Measurements from ENCODE around the gene PRXL2A. TPM values are rescaled to one million over a fixed set of nuclear protein-coding genes. Genes with fewer than 3 reads are reported as not detected.

The PRXL2A gene
- total and polyA plus RNA-seq, 10 of the 15 experiments (the other 5 are each of a cell fraction or from before 2014, with no cell fraction given): 2.8 to 15.6 (median 11.1) TPM

GRCh38 chr10:80414142-80414895 is 6.0 kb downstream of the PRXL2A start:
- Histone ChIP-seq H3K27me3 (replicated peaks in 1 of 2; ENCODE audit: control insufficient read depth in 2 of 2, insufficient read depth in 2 of 2, low read length in 1 of 2) (no peaks in the 10 kb centered on the region), H3K4me3 (no peak overlapping the region), H3K79me2 (ENCODE audit: control insufficient read depth, insufficient read depth, low read length) (no peaks in the 10 kb centered on the region), H3K9me3 (replicated peaks; ENCODE audit: control insufficient read depth, insufficient read depth, low read length) (no peaks in the 10 kb centered on the region), H3K36me3 (ENCODE audit: control insufficient read depth in 2 of 2, insufficient read depth in 2 of 2, low read length in 1 of 2) (no peaks in the 10 kb centered on the region), H2AFZ (ENCODE audit: control insufficient read depth, low read depth, low read length) (no peak overlapping the region), H3K4me1 (ENCODE audit: control insufficient read depth, insufficient read depth, low read length) (no peaks in the 10 kb centered on the region), H4K20me1 (ENCODE audit: control insufficient read depth, insufficient read depth) (no peaks in the 10 kb centered on the region), H3K4me2 (ENCODE audit: control insufficient read depth, insufficient read depth) (no peak overlapping the region), H3K9ac (ENCODE audit: control insufficient read depth, insufficient read depth, low read length) (no peak overlapping the region), H3K27ac (ENCODE audit: control insufficient read depth, insufficient read depth) (no peak overlapping the region)
- no peak for FAIRE-seq
- BruUV-seq (replicated peaks): no TSS peak
- ChIA-PET SMC1A (ENCODE audit: uncharacterized antibody, unreplicated experiment) (no interaction called here), POLR2A (interaction anchor here (1.1 kb wide), 1 partner anchor 24 kb away, joined by 3 read pairs; no protein-coding TSS in a partner anchor), CTCF (interaction anchor here (0.8 to 1.5 kb wide), 2 partner anchors 8 to 30 kb away, joined by 3 read pairs; no protein-coding TSS in a partner anchor), RAD21 (ENCODE audit: unreplicated experiment) (no interaction called here)
- DNase-seq (ENCODE audit: low read depth, low spot score): no peak
- WGBS (ENCODE audit: insufficient coverage, insufficient replicate concordance, low lambda C conversion rate, missing lambda C conversion rate): 71% methylated on average over 7 of the region's 7 CpGs
- no peak for TF ChIP-seq ASH2L (IDR thresholded peaks at IDR 0.05; ENCODE audit: borderline replicate concordance, low read depth)
- intact Hi-C loops (cut with micrococcal nuclease; ENCODE audit: unreplicated experiment) (no loop called here), in situ Hi-C loops (cut with MboI) (no loop called here)
- no peak for ATAC-seq

GRCh38 chr10:80415734-80416478 is 7.6 kb downstream of the PRXL2A start:
- no peak for FAIRE-seq
- in situ Hi-C loops (cut with MboI): no loop called here
- H2AFZ ChIP-seq (ENCODE audit: control insufficient read depth, low read depth, low read length): no peak overlapping the region

More at GRCh38 chr10:80415734-80416478, 7.6 kb downstream of the PRXL2A start:
- intact Hi-C loops (cut with micrococcal nuclease; ENCODE audit: unreplicated experiment): no loop called here
- ChIA-PET POLR2A (no interaction called here), CTCF (no interaction called here), RAD21 (ENCODE audit: unreplicated experiment) (no interaction called here), SMC1A (ENCODE audit: uncharacterized antibody, unreplicated experiment) (no interaction called here)
- no peaks in the 10 kb centered on the region for H4K20me1 ChIP-seq (ENCODE audit: control insufficient read depth, insufficient read depth)
- no peak for ATAC-seq
- peaks cover under 1% of the 10 kb centered on the region for H3K4me1 ChIP-seq (ENCODE audit: control insufficient read depth, insufficient read depth, low read length)
- 25% methylated on average over 3 of the region's 3 CpGs for WGBS (ENCODE audit: insufficient coverage, insufficient replicate concordance, low lambda C conversion rate, missing lambda C conversion rate)
- no peak overlapping the region for H3K4me3 ChIP-seq
- no peaks in the 10 kb centered on the region for H3K36me3 ChIP-seq (ENCODE audit: control insufficient read depth in 2 of 2, insufficient read depth in 2 of 2, low read length in 1 of 2)
- H3K9me3 ChIP-seq (replicated peaks; ENCODE audit: control insufficient read depth, insufficient read depth, low read length): no peaks in the 10 kb centered on the region
- no peak overlapping the region for H3K4me2 ChIP-seq (ENCODE audit: control insufficient read depth, insufficient read depth)
- no peaks in the 10 kb centered on the region for H3K27me3 ChIP-seq (replicated peaks in 1 of 2; ENCODE audit: control insufficient read depth in 2 of 2, insufficient read depth in 2 of 2, low read length in 1 of 2)
- no peak for DNase-seq (ENCODE audit: low read depth, low spot score)
- H3K9ac ChIP-seq (ENCODE audit: control insufficient read depth, insufficient read depth, low read length): no peak overlapping the region
- TF ChIP-seq BRCA1 (IDR thresholded peaks at IDR 0.05; ENCODE audit: low read depth, low read length) (no peak), SP1 (IDR thresholded peaks at IDR 0.05; ENCODE audit: low read depth, low read length) (no peak), NR2C1 (IDR thresholded peaks at IDR 0.05) (no peak), YBX1 (IDR thresholded peaks at IDR 0.05) (no peak), IRF4 (IDR thresholded peaks at IDR 0.05; ENCODE audit: low read depth, low read length) (no peak), NR2C2 (IDR thresholded peaks at IDR 0.05; ENCODE audit: borderline replicate concordance, control insufficient read depth, insufficient read length, low read depth) (no peak), ZNF24 (IDR thresholded peaks at IDR 0.05) (no peak), CBX5 (IDR thresholded peaks at IDR 0.05; ENCODE audit: low read depth) (no peak), JUNB (IDR thresholded peaks at IDR 0.05) (no peak), LARP7 (IDR thresholded peaks at IDR 0.05) (no peak), YY1 (IDR thresholded peaks at IDR 0.05; ENCODE audit: low read depth, low read length) (no peak), BMI1 (IDR thresholded peaks at IDR 0.05; ENCODE audit: borderline replicate concordance) (no peak)
- TF ChIP-seq, protein P1, sequence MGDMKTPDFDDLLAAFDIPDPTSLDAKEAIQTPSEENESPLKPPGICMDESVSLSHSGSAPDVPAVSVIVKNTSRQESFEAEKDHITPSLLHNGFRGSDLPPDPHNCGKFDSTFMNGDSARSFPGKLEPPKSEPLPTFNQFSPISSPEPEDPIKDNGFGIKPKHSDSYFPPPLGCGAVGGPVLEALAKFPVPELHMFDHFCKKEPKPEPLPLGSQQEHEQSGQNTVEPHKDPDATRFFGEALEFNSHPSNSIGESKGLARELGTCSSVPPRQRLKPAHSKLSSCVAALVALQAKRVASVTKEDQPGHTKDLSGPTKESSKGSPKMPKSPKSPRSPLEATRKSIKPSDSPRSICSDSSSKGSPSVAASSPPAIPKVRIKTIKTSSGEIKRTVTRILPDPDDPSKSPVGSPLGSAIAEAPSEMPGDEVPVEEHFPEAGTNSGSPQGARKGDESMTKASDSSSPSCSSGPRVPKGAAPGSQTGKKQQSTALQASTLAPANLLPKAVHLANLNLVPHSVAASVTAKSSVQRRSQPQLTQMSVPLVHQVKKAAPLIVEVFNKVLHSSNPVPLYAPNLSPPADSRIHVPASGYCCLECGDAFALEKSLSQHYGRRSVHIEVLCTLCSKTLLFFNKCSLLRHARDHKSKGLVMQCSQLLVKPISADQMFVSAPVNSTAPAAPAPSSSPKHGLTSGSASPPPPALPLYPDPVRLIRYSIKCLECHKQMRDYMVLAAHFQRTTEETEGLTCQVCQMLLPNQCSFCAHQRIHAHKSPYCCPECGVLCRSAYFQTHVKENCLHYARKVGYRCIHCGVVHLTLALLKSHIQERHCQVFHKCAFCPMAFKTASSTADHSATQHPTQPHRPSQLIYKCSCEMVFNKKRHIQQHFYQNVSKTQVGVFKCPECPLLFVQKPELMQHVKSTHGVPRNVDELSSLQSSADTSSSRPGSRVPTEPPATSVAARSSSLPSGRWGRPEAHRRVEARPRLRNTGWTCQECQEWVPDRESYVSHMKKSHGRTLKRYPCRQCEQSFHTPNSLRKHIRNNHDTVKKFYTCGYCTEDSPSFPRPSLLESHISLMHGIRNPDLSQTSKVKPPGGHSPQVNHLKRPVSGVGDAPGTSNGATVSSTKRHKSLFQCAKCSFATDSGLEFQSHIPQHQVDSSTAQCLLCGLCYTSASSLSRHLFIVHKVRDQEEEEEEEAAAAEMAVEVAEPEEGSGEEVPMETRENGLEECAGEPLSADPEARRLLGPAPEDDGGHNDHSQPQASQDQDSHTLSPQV (IDR thresholded peaks at IDR 0.05): no peak
- no peak overlapping the region for H3K27ac ChIP-seq (ENCODE audit: control insufficient read depth, insufficient read depth)
- H3K79me2 ChIP-seq (ENCODE audit: control insufficient read depth, insufficient read depth, low read length): no peaks in the 10 kb centered on the region
- no TSS peak for BruUV-seq (replicated peaks)

Measured in GM12878 (cell line).